Neutrophil (primary cell): ENCODE data around the gene THOC3.
"Not testable (repeated sequence)": the region's sequence is repeated elsewhere in the genome, so short reads cannot be mapped to it uniquely, and the experiment has no call there.

Experiments used
- H3K27ac ChIP-seq: fragments of 200-600 bp; sonication (generic); 2 replicates; pipeline ENCODE4 v1.5.1; 2016; ENCODE audit warnings: mild to moderate bottlenecking, moderate library complexity
- H3K27me3 ChIP-seq: fragments of 200-600 bp; sonication (generic); 2 replicates; pipeline ENCODE4 v1.6.0; 2016; ENCODE audit warnings: mild to moderate bottlenecking
- H3K36me3 ChIP-seq: fragments of 200-600 bp; sonication (generic); 2 replicates; pipeline ENCODE4 v1.5.1; 2017
- H3K4me1 ChIP-seq, 2 experiments: fragments of 200-600 bp in 1 of 2; sonication (generic) in 1 of 2; 1 replicate in 1 of 2; 2 replicates in 1 of 2; pipeline versions ENCODE4 v1.5.1 to v1.6.1; 2013 to 2016; ENCODE audit warnings: low read depth in 1 of 2, low read length in 1 of 2, mild to moderate bottlenecking in 1 of 2, moderate library complexity in 1 of 2; ENCODE audit not compliant: control insufficient read depth in 1 of 2, insufficient read depth in 1 of 2
- H3K4me3 ChIP-seq, 2 experiments: fragments of 200-600 bp in 1 of 2; sonication (generic) in 1 of 2; 1 replicate in 1 of 2; 2 replicates in 1 of 2; pipeline ENCODE4 v1.5.1; 2013 to 2016; ENCODE audit warnings: low read depth in 1 of 2, low read length in 1 of 2, mild to moderate bottlenecking in 1 of 2, moderate library complexity in 1 of 2
- H3K9me3 ChIP-seq: fragments of 200-600 bp; sonication (generic); 2 replicates; pipeline ENCODE4 v1.5.1; 2016

The THOC3 gene

DNA sequence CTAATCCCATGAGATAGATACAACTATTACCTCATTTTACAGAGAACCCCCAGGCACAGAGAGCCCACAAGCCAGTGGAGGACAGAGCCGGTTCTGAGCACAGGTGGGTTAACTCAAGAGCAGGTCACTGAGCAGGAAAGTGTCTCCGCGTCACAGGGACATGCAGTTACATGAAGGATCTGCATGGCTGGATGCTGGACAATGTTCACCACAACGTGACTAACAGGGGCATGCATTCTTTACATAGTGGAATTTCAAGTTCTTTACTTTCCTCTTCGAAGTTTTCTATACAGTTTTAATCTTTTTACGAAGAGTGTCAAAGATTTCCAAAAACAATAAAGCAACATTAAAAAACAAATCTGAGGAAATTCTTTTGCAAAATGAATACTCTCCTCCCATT, 7.9 kb downstream of the THOC3 start:
- not testable (repeated sequence) for H3K9me3 ChIP-seq, H3K36me3 ChIP-seq, H3K27ac ChIP-seq, H3K27me3 ChIP-seq, H3K4me3 ChIP-seq, H3K4me1 ChIP-seq

DNA sequence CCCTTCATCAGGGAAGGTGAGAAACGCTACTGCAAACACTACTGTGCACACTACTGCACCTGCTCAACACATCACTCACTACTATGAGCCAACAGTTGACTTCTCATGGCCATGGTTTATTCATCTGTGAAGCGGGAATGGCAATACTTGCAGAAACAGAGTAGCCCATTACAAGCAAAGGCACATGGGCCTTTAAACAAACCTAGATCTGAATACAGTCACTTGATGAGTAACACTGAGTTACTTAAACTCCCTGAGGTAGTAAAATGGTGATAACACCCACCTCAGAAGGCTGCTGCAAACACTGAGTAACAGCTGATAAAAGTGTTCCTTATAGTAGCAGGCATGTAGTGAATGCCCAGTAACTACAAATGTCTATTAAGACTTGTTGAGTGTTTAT, 9.6 kb downstream of the THOC3 start:
- not testable (repeated sequence) for H3K4me3 ChIP-seq, H3K36me3 ChIP-seq, H3K9me3 ChIP-seq, H3K4me1 ChIP-seq, H3K27me3 ChIP-seq, H3K27ac ChIP-seq

DNA sequence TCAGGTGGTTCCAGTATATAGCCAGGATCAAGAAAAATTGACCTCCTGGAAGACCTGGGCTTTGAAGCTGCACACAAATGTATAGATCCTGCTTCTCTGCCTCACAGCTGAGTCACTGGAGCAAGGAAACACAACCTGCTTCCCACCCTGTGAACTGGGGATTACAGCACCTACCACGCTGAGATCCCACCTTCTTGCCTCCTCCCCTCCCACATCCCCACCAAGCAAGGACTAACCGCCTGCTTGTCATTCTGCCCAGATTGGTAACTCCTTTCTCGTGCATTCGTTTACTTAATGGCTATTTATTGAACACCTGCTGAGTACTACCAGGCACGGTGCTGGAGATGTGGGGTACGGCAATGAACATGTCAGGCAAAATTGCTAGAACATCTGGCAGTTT, 14.0 kb downstream of the THOC3 start:
- H3K9me3 ChIP-seq, H3K4me3 ChIP-seq, H3K27me3 ChIP-seq, H3K27ac ChIP-seq, H3K4me1 ChIP-seq, H3K36me3 ChIP-seq: not testable (repeated sequence)

DNA sequence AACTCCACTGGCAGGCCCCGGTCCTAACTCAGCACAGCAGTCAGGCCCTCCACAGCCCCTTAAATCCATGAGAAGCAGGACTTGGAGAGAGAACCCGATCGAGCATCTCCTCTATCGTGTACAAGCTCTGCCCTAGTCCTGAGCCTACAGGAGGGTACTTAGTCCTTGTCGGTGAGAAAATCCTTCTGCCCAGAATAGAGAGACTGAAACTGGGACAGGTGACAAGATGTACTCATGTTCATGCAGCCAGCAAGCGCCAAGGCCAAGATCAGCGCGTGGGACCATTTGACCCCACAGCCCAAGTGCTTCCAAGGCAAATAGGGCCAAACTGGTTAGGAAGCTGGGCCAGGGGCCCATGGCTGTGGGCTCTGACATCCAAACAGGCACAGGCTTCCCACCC, 15.3 kb downstream of the THOC3 start:
- H3K36me3 ChIP-seq, H3K4me3 ChIP-seq, H3K27me3 ChIP-seq, H3K27ac ChIP-seq, H3K4me1 ChIP-seq, H3K9me3 ChIP-seq: not testable (repeated sequence)

DNA sequence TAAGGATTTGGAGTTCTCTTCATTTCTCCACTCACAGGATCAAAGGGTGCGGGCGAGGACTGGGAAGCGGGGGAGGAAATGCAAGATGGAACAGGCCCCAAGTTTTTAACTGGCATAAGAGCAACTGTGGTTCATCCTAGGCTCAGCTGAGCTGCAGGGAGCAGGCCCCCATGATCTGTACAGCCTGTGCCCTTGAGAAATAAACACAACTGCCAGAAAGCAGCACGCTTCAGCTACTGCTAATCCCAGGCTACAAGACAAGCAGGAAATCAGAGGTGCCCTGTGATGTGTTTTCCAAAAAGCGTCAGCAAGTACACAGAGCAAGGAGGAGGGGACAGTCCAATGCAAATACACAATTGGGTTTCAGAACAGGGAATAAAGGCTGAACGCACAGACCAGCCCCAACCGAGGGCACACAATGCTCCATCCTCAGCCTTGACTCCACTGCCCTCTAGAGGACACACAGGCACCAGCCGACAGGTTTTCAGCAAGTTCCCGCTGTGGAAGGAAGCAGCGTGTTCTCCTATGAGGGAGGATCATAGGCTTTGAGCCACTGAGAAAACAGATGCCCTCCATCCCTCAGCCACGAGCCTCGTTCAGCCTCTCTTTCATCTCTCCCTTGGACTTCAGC, 16.7 kb downstream of the THOC3 start:
- not testable (repeated sequence) for H3K4me3 ChIP-seq, H3K36me3 ChIP-seq, H3K9me3 ChIP-seq, H3K4me1 ChIP-seq, H3K27me3 ChIP-seq, H3K27ac ChIP-seq

DNA sequence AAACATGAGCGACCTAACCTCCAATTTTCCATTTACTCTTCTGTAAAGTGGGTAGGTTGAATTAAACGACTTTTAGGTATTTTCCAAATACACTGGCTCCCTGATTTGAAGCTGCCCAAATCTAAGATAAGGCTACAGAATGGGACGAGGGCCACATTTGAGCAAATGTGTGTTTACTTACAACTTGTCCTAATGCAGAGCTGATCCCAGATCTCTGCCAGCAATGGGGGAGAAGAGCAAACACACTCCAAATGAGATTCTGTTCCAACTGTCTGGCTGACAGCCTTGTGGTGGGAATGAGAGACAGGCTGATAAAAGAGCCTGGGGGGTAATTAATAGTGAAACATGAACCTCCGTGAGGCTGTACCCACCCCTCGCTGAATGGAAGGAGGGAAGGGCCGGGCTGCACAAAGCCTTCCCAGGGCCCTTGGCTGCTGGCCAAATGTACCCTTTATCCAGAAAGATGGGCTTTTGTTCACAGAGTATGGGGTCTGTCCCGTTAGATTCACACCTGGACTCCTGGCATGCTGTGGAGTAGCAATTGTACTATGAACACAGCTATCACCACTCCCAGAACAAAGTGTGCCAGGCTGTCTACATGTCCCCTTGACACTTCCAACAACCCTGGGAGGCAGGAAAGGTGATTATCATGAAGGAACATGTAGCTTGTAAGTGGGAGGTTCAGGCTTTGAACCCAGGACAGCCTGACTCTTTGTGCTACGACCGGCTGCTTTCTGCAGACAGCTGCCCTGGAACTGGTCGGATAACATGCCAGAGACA, 19.6 kb downstream of the THOC3 start:
- not testable (repeated sequence) for H3K9me3 ChIP-seq, H3K4me3 ChIP-seq, H3K36me3 ChIP-seq, H3K27me3 ChIP-seq, H3K27ac ChIP-seq, H3K4me1 ChIP-seq

DNA sequence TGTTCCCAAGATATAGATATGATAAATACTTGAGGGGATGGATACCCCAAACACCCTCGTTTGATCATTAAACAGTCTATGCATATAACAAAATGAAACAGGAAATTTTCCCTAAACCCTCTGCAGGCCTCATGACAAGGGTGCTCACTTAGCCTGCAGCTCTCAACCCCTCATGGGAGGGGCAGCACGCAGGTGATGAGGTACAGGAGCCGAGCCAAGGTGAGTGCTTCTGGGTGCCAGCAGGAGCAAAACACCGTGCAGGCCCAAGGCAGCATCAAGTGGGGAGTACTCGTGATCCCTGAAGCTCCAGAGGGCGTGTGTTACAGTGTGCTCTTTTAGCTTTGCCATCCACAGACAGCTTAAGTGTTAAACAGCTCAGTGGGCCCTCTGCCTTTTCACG, 24.9 kb downstream of the THOC3 start:
- not testable (repeated sequence) for H3K9me3 ChIP-seq, H3K4me1 ChIP-seq, H3K27me3 ChIP-seq, H3K36me3 ChIP-seq, H3K4me3 ChIP-seq, H3K27ac ChIP-seq

DNA sequence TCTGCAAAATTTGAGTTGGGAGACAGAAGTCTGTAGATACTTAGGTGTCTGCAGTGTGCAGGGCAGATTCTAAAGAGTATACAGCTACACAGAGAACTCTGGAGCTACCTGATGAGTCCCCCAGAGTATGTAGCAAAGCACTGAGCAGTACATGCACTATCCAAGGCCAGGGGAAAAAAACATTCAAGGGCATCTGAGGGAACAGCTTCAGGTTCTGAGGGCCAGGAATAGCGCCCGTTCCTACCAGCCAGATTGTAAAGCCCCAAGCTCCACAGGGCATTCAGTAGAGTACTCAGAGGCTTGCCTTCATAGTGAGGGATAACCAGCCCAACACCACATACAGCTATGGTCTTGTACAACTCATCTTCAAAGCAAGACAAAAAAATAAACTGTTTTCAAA, 27.5 kb downstream of the THOC3 start:
- not testable (repeated sequence) for H3K9me3 ChIP-seq, H3K27ac ChIP-seq, H3K4me1 ChIP-seq, H3K4me3 ChIP-seq, H3K27me3 ChIP-seq, H3K36me3 ChIP-seq

DNA sequence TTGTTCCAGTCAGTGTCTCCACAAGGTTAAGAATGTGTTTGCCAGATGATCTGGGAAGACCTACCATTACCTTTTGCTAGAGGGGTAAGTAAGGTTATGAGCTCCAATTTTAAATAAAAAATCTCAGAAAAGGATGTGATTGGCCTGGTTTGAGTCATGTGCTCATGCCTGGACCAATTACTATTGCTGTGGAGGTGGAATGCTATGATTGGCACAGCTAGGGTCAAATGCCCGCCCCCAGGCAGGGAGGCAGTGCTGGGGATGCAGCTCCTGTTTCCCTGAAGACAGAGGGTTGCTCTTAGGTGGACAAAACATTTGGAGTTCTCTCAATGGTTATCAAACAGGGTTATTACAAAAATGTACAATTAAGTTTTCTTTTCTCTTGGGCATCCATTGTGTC, 29.6 kb downstream of the THOC3 start:
- not testable (repeated sequence) for H3K4me3 ChIP-seq, H3K4me1 ChIP-seq, H3K36me3 ChIP-seq, H3K9me3 ChIP-seq, H3K27ac ChIP-seq, H3K27me3 ChIP-seq

DNA sequence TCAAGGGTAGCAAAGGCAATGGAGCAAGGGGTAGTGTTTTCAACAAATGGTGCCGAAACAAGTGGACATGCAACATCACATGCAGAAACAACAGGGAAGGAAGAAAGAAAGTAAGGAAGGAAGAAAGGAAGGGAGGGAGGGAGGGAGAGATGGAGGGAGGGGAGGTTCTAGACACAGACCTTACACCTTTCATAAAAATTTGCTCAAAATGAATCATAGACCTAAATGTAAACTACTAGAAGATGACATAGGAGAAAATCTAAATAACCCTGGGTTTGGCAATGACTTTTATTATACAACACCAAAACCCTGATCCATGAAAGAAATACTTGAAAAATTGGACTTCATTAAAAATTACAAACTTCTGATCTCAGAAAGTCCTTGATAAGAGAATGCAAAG, 39.4 kb downstream of the THOC3 start:
- not testable (repeated sequence) for H3K27ac ChIP-seq, H3K4me1 ChIP-seq, H3K36me3 ChIP-seq, H3K9me3 ChIP-seq, H3K27me3 ChIP-seq, H3K4me3 ChIP-seq

DNA sequence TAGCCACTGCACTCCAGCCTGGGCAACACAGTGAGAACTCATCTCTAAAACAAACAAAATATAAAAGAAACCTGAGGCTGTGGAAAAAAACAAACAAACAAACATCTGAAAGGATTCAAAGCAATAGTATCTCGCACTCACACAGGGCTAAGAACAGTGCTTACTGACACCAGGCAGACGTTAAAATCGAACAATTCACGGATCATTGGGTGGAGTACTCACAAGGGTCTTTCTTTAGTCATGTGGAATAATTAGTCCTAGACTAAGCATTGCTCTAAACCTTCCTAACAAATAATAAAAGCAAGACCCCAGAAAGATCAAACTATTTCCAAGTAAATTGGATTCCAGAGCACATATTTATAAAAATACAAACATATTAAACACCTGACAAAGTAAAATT, 43.0 kb downstream of the THOC3 start:
- H3K9me3 ChIP-seq, H3K4me3 ChIP-seq, H3K27ac ChIP-seq, H3K4me1 ChIP-seq, H3K36me3 ChIP-seq, H3K27me3 ChIP-seq: not testable (repeated sequence)
